MM.1S (cell line): ENCODE results near the gene PSMA5.

Source experiments
- CTCF ChIP-seq: fragments of 300-600 bp; sonication (generic); IDR thresholded peaks from 2 replicates; pipeline ENCODE4 v1.5.1; 2016; ENCODE audit warnings: antibody characterized with exemption, low read length, mixed read lengths
- EZH2 ChIP-seq: fragments of 300-600 bp; sonication (generic); optimal IDR thresholded peaks from 2 replicates; pipeline ENCODE3; 2017; ENCODE audit warnings: low read depth, mild to moderate bottlenecking, antibody characterized with exemption, low read length, mixed read lengths
- EZH2phosphoT487 ChIP-seq: fragments of 300-600 bp; sonication (generic); IDR thresholded peaks from 2 replicates; pipeline ENCODE4 v1.6.1; 2018; ENCODE audit warnings: antibody characterized with exemption, low read length

GRCh38 chr1:109472779-109473178 lies 46.5 kb upstream of the PSMA5 start:
- TF ChIP-seq EZH2phosphoT487 (no peak), CTCF (no peak), EZH2 (no peak)
